HG03521 (cell line): ENCODE measurements around the gene YY2.
"Not testable (repeated sequence)": the region's sequence is repeated elsewhere in the genome, so short reads cannot be mapped to it uniquely, and the experiment has no call there.

Source experiments
- ATAC-seq: cut with Tn5 transposase; IDR thresholded peaks from one replicate; pipeline ENCODE4 v1.9.1; 2021; ENCODE audit warnings: mild to moderate bottlenecking, moderate library complexity; ENCODE audit not compliant: unreplicated experiment

Gene YY2

DNA sequence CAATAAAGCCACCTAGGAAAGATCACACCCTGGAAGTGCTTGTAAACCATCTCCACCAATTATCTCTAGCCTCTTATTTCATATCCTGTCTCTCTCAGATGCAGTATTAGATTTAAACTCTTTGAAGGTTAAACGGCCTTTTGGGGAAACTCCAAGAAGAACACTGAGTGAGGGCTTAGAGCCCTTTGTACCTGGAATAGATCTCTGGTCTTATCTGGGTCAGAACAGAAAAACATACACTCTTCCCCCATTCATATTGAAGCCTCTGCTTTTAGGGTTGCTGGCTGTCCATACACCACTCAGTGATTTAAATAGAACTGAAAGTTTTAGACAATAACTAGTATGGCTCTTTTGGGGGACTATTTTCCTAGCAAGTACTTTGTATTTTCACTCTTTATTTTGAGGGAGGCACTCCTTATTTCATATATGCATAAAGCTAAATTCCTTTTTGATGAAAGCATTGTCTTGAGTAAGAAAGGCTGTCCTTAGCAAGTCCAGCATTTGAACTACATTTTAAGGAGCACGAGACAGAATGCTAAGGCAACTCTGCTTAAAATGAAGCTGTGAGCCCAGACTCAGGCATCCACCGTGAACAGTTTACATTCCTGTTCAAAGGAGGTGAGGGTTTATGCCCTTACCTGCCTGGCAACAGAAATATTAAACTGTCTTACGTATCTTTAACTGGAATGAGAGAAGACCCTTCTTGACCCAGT is 17.4 kb downstream of the YY2 start:
- no peak for ATAC-seq

DNA sequence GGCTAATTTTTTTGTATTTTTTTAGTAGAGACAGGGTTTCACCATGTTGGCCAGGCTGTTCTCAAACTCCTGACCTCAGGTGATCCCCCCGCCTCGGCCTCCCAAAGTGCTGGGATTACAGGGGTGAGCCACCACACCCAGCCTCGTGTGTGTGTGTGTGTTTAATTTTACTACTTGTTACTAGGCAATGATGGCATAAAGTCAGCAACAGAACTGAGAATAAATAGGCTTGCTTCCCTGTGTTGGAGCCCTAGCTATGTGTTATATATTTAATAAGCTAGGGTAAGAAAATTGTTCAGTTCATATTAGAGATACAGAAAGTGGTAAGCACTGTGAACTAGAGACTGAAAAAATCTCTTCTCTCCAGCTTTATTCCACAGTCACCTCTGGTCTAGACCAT is 18.4 kb downstream of the YY2 start:
- ATAC-seq = not testable (repeated sequence)

DNA sequence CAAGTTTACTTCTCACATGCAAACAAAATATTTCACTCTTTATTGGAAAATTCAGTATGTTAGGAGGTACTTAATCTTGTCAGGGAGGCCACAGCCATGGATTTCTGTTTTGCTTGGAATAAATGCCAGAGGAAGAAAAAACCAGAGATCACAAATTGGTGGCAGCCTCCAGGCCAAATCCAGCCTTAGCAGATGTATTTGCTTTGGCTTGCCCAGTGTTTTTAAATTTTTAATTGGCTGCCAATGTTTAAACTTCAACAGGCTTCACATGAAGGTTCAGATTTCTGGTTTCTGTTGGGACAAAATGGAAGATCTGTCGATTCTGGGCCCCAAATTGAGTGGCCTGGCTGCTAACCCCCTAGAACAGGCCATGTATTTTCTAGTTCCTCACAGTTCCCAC is 19.2 kb downstream of the YY2 start:
- ATAC-seq = no peak

DNA sequence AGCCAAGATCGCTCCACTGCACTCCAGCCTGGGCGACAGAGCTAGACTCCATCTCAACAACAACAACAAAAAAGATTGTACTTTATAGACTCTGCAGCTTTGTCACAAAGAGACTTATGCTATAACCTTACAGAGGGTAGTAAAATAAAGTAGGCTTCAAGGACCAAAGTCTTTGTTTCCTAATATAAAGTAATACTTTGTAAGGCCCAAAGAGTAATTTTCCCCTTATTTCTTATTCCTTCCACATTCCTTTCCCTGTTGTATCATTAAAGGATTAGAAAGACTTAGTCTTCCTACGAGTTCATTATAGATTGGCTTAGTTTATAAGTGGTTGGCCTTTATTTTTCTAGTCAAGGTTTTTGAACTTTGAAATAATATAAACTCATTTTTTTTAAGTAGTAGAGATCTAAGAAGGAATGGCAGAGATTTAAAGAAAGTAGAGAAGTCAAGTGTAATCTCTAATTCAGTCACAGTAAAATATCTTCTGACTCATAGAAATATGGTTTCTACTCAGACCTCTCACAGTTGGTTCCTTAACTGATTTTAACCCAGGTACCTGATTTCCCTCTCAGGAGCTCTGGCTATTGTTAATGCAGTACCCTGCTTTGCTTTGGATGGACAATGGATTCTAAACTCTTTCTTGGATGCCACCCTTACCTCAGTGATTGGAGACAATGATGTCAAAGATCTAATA is 26.2 kb downstream of the YY2 start:
- no peak for ATAC-seq

DNA sequence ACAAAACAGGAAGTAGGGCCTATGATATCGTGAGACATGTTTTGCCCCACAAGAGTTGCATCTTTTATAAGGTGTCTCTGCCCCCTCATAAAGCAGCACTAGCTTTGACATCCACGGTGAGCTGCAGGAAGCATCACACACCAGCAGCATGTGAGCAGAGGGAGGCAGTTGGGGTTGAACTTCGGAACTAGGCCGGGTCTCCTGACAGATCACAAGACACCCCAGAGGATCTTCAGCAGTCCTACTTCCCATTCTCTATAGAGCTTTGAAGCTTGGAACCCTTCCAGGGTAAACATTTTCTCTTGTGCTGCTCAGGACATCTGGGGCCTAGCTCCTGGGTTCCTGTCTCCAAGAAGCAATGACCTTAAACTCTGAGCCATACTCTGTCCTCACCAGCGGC is 27.5 kb downstream of the YY2 start:
- no peak for ATAC-seq

DNA sequence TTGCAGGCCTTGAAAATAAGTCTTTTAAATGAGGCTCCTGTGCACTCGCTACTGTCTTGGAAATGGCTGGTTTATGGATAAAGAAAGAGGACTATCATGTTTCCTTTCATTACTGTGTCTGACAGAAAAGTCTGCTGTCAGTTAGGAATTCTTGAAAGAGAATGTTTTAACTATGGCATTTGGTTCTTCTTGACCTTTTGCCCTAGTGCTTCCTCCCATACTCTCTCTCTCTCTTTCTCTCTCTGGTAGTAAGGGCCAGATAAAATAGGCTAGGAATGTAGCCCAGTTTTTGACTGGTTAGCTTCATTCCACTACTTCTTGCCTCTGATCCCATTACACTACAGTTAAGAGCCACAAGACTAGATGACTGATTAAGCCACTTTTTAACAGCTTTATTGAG is 29.8 kb downstream of the YY2 start:
- ATAC-seq = no peak

DNA sequence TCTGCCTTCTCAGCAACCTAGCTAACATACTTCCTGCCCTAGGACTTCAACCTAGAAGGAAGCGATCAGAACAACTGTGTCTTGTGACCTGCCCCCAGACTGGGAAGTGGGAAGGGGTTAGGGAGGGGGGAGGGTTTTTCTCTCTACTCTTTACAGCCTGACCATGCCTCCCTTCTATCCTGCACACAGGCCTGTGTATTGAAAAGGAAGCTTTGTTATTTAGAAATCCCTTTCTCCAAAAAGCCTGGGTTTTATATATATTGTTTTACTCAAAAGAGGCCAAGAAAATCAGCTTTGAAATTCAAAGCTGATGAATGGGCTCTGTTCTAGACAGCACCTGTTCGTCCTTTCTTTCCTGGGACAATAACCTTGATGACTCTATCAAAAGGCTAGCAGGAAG is 49.5 kb downstream of the YY2 start:
- no peak for ATAC-seq

DNA sequence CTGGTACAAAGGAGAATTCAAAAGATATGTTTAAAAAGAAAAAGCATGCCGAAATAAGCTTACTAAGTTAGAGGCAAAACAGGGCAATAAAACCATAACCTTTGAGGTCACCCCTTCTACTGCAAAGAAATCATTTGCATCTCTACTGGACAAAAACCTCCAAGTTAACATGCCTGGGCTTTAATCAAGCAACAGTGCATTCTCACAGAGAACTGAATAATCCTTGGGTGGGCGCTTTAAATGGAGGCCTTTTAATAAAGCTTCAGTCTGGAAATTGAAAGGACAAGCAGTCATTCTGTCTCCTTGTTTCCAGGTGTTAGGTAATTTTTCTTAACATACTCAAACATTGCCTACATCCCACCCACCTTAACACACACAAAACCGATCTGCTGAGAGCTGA is 50.2 kb downstream of the YY2 start:
- ATAC-seq = no peak

DNA sequence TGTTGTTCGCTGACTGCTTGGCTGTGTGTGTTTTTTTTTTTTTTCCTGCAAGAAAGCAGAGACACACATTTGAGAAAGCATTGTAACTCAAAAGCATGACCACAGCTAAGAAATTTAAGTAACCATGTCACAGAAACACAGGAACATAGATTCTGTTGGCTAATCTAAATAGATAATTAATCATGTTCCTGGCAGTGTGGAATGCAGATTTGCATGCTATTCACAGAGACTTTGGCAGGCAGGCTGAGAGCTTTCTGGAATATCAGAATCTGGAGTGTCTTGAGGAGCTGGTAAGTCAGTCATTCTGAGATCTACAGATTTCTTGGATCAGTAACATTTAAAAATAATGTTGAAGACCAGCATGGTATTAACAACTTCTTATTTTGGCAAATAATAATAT is 51.5 kb downstream of the YY2 start:
- ATAC-seq = no peak
